GM21381 (cell line): Measurements from ENCODE around the gene AKT1.
"Not testable (repeated sequence)": the region's sequence is repeated elsewhere in the genome, so short reads cannot be mapped to it uniquely, and the experiment has no call there.

Experiments used
- ATAC-seq: cut with Tn5 transposase; IDR thresholded peaks from one replicate; pipeline ENCODE4 v1.9.1; 2021; ENCODE audit warnings: mild to moderate bottlenecking, moderate library complexity; ENCODE audit not compliant: unreplicated experiment

Gene AKT1

GRCh38 chr14:104741803-104742251, 53.7 kb downstream of the AKT1 start:
- no peak for ATAC-seq

DNA sequence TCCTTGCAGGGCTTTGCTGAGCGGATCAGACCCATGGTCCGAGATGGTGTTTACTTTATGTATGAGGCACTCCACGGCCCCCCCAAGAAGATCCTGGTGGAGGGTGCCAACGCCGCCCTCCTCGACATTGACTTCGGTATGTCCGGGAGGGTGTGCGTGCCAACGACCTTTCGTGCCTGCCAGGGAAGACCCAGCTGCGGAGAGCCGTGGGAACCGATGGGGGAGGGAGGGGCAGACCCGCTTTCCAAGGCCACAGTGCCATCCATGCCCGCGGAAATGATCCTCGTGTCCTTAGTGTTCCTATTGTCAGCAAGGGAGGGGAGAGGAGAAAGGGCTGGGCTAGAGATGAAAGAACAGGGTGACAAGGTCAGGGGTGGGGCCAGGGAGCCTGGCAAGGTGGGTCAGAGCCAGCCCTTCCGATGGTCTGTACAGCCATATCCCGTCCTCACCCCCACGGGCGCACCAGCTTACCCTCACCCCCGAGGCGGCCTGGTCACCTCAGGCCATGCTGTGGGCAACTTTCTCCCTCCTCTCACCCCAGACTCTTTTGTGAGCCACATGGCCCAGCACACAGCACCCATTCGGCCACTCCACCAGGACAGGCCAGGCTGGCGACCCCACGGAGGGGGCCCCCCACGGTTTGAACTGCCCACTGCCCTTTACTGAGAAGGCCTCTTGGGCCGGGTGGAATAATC, 54.3 kb downstream of the AKT1 start:
- ATAC-seq: no peak

DNA sequence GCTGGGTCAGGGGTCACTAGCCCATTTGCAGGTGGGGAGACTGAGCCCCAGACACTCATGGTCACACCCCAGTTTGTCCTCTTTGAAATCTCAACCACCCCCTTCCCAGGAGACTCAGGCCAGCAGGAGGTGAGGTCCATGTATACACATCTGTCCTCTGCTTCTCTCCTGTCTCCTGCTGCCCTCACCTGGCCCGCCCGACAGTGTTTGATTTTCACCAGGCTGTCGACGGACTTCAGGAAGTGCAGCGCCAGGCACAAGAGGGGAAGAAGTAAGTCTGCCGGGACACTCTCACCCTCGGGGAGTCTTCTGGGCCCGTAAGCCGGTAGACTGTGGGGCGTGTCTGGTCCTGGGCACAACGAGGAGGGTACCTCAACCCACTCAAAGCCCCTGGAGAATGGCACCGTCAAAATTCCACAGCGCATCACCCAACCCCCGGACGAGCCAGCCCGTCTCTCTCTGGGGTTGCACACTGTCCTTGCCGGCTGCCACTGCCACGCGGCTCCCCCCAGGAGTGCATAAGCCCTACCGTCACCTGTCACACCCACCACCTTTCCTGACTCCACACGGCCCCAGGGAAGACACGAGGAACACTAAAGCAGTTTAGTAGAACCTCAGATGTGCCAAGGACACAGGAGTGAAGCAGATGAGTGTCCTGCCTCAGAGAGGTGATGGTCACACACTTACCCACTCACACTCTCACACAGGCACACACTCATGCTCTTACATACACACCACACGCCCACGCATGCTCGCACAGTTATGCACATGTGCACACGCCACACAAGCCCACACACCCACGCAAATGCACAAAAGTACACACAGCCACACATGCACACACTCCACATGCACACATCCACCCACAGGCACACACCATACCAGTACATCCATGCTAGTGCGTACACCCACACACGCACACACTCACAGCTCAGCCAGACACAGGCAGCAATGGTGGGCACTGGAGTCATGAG, 55.7 kb downstream of the AKT1 start:
- no peak for ATAC-seq

DNA sequence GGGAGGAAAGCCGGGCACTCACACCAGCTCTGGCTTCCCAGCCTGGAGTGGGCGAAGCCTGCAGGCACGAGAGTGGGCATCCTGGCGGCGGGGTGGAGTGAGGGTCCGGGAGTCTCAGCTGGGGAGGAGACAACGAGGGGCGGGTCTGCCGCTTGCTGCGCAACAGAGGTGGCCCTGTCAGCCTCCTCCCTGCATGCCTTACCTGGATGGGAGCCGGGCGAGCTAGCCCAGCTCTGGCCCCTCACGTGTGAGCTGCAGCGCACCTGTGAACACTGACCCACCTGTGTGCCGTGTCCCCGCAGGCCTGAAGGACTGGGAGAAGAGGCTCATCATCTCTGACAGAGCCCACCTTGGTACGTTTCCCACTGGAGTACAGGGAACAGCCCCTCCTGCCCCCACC, 56.5 kb downstream of the AKT1 start:
- no peak for ATAC-seq

DNA sequence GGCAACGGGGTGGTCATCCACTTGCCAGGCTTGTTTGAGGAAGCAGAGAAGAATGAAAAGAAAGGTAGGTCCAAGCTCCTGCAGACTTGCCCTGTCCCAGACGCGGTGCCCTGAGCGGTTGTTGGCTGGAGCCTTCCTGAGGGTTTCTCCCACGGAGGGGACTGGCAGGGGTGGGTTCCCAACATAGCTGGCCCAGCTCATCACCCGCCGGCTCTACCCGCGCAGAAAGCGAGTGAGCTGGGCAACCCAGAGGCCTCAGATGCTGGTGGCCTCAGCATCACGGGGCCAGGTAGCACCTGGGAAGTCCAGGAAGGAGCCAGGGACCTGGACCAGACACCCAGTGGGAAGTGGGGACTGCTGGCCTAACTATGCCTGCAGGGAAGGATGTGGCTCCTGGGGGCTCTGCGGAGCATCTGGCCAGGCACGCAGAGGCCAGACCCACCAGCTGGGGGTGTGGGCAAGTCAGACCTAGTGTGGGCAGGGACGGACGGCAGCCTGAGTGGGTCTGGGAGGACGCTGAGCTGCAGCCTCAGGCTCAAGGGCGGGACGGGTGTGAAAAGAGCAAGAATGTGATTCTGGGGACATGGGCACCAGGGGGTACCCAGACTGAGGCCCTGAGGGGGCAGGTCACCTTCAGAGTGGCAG, 57.1 kb downstream of the AKT1 start:
- ATAC-seq: no peak

DNA sequence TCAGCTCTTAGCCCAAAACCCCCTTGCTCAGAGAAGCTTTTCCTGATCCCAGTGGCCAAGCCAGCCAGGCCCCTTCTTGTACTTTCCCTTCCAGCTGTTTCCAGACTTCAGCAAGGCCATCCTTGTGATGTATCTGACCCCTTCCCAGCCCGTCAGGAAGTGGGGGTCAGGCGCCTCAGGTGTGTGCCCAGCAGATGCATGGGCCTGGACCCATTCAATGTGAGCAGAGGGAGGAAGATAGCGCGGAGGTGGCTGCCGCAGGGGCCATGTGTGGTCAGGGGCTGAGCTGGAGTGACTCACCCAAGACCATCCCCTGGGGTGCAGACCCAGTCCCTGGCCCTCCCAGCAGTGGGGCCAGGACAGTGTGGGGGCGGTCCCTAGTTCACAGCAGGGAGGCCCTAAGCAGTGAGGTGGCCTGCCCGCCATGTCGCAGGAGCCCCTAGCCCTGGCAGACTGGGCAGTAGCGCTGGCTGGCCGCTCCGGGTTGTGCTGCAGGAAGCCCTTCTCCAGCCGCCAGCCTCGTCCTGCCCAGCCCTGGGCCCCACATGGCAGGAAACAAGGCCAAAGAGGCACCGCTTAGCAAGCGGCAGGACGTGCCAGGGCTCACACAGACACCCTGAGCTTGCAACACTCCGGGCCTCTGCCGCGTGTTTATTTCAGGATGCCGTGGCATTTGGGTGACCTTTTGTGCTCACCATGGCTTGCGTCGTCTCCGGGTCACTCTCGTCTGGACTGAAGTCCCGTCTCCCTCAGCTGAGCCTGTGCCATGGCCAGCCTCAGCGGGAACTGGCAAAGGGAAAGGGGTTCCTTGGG, 59.5 kb downstream of the AKT1 start:
- no peak for ATAC-seq

GRCh38 chr14:104734991-104735779, 60.4 kb downstream of the AKT1 start:
- ATAC-seq: no peak

- ATAC-seq: no peak
Observed at GRCh38 chr14:104734601-104734990, 61.0 kb downstream of the AKT1 start.

- no peak for ATAC-seq
Observed at GRCh38 chr14:104734051-104734587, 61.4 kb downstream of the AKT1 start.

DNA sequence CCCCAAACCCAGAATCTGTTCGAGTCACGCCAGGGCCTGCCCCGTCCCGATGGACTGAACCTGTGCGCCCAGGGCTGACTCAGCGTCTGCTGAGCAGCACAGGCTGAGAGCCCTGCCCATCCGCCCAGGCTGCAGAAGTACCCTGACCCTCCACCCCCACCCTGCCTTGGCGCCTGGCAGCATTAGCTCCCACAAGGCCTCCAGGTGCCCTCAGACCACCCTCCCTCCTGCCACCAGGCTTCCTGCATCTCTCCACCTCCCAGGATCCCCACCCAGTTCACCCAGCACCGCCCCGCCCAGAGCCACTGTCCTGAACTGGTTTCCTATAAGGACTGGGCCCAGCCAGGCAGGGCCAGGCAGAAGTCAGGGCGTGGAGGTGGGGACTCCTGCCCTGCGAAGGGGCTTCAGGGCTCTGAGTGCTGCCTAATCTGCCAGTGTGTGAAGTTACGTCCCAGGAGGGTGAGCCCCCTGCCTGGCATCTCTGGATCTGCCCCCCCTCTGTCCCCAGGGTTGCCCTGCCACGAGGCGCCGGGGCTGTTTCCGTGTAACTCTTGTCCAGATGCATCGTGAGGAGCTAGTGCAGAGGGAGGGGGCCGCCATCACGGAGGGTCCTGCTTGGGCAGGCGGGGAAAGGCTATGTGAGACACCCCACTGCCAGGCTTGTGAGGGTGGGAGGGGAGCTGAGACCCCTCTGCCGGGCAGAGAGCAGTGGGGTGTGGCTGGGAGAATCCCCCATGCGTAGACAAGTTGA, 62.4 kb downstream of the AKT1 start:
- ATAC-seq: no peak

- no peak for ATAC-seq
Observed at GRCh38 chr14:104732355-104732804, 63.2 kb downstream of the AKT1 start.

GRCh38 chr14:104731320-104732294, 63.9 kb downstream of the AKT1 start:
- ATAC-seq: no peak

- ATAC-seq: no peak
Observed at GRCh38 chr14:104730487-104730886, 65.1 kb downstream of the AKT1 start.

DNA sequence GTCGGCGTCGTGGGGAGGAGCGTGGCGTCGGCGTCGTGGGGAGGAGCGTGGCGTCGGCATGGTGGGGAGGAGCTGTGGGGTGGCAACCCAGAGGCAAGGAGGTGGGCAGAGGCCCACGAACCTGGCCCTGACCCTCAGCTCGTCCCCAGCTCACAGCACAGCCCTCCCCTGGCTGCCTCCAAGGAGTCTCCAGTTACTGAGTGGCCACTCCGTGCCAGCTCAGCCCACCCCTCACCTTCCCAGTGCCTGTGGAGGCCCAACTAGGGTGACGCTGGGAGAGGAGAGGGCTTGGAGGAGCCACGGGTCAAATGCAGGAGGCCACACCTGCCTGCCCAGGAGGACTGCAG, 65.7 kb downstream of the AKT1 start:
- no peak for ATAC-seq

DNA sequence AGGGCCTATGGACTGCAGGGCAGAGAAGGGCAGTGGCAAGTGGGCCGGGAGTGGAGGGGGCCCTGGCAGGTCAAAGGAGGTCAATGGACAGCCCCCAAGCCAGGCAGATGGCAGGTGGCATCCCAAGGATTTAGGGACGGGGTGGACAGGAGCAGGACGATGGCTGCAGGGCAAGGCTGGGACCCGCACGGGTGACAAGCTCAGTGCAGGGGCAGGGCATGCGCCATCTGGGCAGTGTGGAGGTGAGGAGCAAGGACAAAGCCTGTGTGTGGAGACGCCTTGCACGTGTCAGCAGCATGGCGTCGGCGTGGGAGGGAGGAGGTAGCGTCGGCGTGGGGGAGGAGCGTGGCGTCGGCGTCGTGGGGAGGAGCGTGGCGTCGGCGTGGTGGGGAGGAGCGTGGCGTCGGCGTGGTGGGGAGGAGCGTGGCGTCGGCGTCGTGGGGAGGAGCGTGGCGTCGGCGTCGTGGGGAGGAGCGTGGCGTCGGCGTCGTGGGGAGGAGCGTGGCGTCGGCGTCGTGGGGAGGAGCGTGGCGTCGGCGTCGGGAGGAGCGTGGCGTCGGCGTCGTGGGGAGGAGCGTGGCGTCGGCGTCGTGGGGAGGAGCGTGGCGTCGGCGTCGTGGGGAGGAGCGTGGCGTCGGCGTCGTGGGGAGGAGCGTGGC, 66.2 kb downstream of the AKT1 start:
- ATAC-seq: not testable (repeated sequence)

DNA sequence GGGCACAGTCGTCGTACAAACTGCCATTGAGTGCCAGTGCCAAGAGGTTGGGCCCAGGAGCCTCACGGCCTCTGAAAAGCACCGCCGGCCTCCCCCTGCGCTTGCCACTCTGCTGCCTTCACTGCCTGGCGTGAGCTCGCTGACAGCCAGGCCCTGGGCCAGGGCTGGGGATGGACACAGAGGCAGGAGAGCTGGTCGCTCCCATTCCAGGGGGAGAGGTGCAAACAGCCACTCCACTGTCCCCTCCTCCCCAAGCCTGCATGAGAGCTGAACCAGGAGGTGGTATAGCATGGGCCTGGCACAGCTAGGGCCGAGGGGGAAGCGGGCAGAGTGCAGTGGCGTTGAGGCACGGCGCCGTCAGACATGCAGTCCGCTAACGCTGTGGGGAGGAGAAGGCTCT, 66.9 kb downstream of the AKT1 start:
- ATAC-seq: no peak
